IMR-90 (cell line): ENCODE data around the gene RAPGEF1. TPM values are rescaled to one million over a fixed set of nuclear protein-coding genes. Genes with fewer than 3 reads are reported as not detected.

Experiments
- ATAC-seq: fragments of 200-7000 bp; cut with Tn5 transposase; 2 replicates; pipeline ENCODE4 v1.9.1; 2020; ENCODE audit warnings: low read depth, mild to moderate bottlenecking, moderate library complexity
- BruUV-seq: library from RNA; stranded (reverse); fragments of 400-500 nt; replicated peaks from 2 replicates; lab custom pipeline; 2021; lab: Mats Ljungman, UMichigan
- CTCF ChIA-PET: fragments of 300-600 bp; formaldehyde crosslinking; extraction: SDS; loops from one replicate; lab custom pipeline; 2021; ENCODE audit warnings: antibody characterized with exemption; lab: Yijun Ruan, JAX
- POLR2A ChIA-PET: fragments of 300-600 bp; sonication (Branson Sonifier 250); formaldehyde crosslinking; loops from one replicate; lab custom pipeline; 2022; ENCODE audit warnings: antibody characterized with exemption; ENCODE audit not compliant: unreplicated experiment; lab: Charles Lee
- DNase-seq: peaks from one replicate; pipeline ENCODE4 v3.0.0; 2013
- H2AFZ ChIP-seq: replicated peaks from 2 replicates; pipeline ENCODE3; 2013; ENCODE audit warnings: low read length, mild to moderate bottlenecking; ENCODE audit not compliant: poor library complexity
- H2AK5ac ChIP-seq: 2 replicates; pipeline ENCODE4 v1.6.1; 2013; ENCODE audit warnings: low read depth, low read length, inconsistent platforms
- H2AK9ac ChIP-seq: replicated peaks from 2 replicates; pipeline ENCODE3; 2013; ENCODE audit warnings: mild to moderate bottlenecking, low read depth, low read length, moderate library complexity; ENCODE audit not compliant: poor library complexity
- H2BK120ac ChIP-seq: 2 replicates; pipeline ENCODE4 v1.6.1; 2013; ENCODE audit warnings: low read depth, low read length, inconsistent platforms
- H2BK15ac ChIP-seq: 3 replicates; pipeline ENCODE4 v1.6.1; 2013; ENCODE audit warnings: low read depth, low read length, inconsistent platforms
- H2BK20ac ChIP-seq: 2 replicates; pipeline ENCODE4 v1.6.1; 2013; ENCODE audit warnings: low read depth, mild to moderate bottlenecking, inconsistent platforms, low read length, moderate library complexity
- H2BK5ac ChIP-seq: 2 replicates; pipeline ENCODE4 v1.6.1; 2013; ENCODE audit warnings: mild to moderate bottlenecking, low read depth, low read length, inconsistent platforms; ENCODE audit not compliant: poor library complexity, severe bottlenecking
- H3K14ac ChIP-seq: replicated peaks from 2 replicates; pipeline ENCODE4 v1.6.1; 2013; ENCODE audit warnings: low read depth, low read length, inconsistent platforms
- H3K18ac ChIP-seq: 2 replicates; pipeline ENCODE4 v1.6.1; 2013; ENCODE audit warnings: low read depth, low read length, control low read depth
- H3K23ac ChIP-seq: 2 replicates; pipeline ENCODE4 v1.6.1; 2013; ENCODE audit warnings: low read depth, low read length, inconsistent platforms
- H3K27ac ChIP-seq: 2 replicates; pipeline ENCODE4 v1.5.1; 2013; ENCODE audit warnings: mild to moderate bottlenecking, control low read depth, low read length; ENCODE audit not compliant: insufficient read depth
- H3K27me3 ChIP-seq: 2 replicates; pipeline ENCODE4 v1.6.1; 2013; ENCODE audit warnings: low read length; ENCODE audit not compliant: control insufficient read depth, insufficient read depth
- H3K36me3 ChIP-seq: 2 replicates; pipeline ENCODE4 v1.6.1; 2013; ENCODE audit warnings: low read length, mixed read lengths; ENCODE audit not compliant: control insufficient read depth, insufficient read depth
- H3K4ac ChIP-seq: 2 replicates; pipeline ENCODE4 v1.6.1; 2013; ENCODE audit warnings: low read depth, low read length, inconsistent platforms
- H3K4me1 ChIP-seq: 2 replicates; pipeline ENCODE4 v1.6.1; 2013; ENCODE audit warnings: low read length, mixed read lengths; ENCODE audit not compliant: control insufficient read depth, insufficient read depth
- H3K4me2 ChIP-seq: 2 replicates; pipeline ENCODE4 v1.6.1; 2013; ENCODE audit warnings: low read depth, mild to moderate bottlenecking, control low read depth, low read length, moderate library complexity
- H3K4me3 ChIP-seq: 2 replicates; pipeline ENCODE4 v1.5.1; 2013; ENCODE audit warnings: low read depth, mild to moderate bottlenecking, control low read depth, low read length, moderate library complexity; ENCODE audit not compliant: insufficient read depth
- H3K56ac ChIP-seq: 2 replicates; pipeline ENCODE4 v1.6.1; 2013; ENCODE audit warnings: low read length, inconsistent platforms; ENCODE audit not compliant: insufficient read depth; ENCODE audit errors: extremely low read depth
- H3K79me1 ChIP-seq, 2 experiments: 2 replicates each; pipeline ENCODE4 v1.6.1; 2013; ENCODE audit warnings: low read length in 2 of 2, inconsistent platforms in 1 of 2, low read depth in 1 of 2
- H3K9ac ChIP-seq: 2 replicates; pipeline ENCODE4 v1.6.1; 2013; ENCODE audit warnings: low read depth, low read length, control low read depth
- H3K9me1 ChIP-seq: 2 replicates; pipeline ENCODE4 v1.6.1; 2013; ENCODE audit warnings: low read length, inconsistent platforms; ENCODE audit not compliant: insufficient read depth
- H3K9me3 ChIP-seq: 2 replicates; pipeline ENCODE4 v1.6.1; 2013; ENCODE audit warnings: low read length; ENCODE audit not compliant: control insufficient read depth, insufficient read depth
- H4K20me1 ChIP-seq: 2 replicates; pipeline ENCODE4 v1.6.1; 2013; ENCODE audit warnings: low read length, inconsistent platforms; ENCODE audit not compliant: insufficient read depth
- H4K5ac ChIP-seq: 2 replicates; pipeline ENCODE4 v1.6.1; 2013; ENCODE audit warnings: mild to moderate bottlenecking, low read depth, low read length, control low read depth
- H4K8ac ChIP-seq, 2 experiments: 2 replicates each; pipeline ENCODE4 v1.6.1; 2013; ENCODE audit warnings: low read depth in 2 of 2, low read length in 2 of 2, control low read depth in 1 of 2, inconsistent platforms in 1 of 2
- H4K91ac ChIP-seq: 2 replicates; pipeline ENCODE4 v1.6.1; 2013; ENCODE audit warnings: low read depth, low read length, inconsistent platforms; ENCODE audit not compliant: insufficient read depth
- CEBPB ChIP-seq: IDR thresholded peaks from 2 replicates; pipeline ENCODE4 v1.6.1; 2012; ENCODE audit warnings: low read depth, low read length, improper control_type of control experiment
- CHD1 ChIP-seq: IDR thresholded peaks from 2 replicates; pipeline ENCODE4 v1.6.1; 2012; ENCODE audit warnings: low read depth, low read length, improper control_type of control experiment
- FOS ChIP-seq: fragments of 150-350 bp; IDR thresholded peaks from 2 replicates; pipeline ENCODE4 v1.6.1; 2016; ENCODE audit warnings: low read depth, low read length
- MAFK ChIP-seq: IDR thresholded peaks from 2 replicates; pipeline ENCODE4 v1.6.1; 2012; ENCODE audit warnings: low read depth, low read length, improper control_type of control experiment
- MAZ ChIP-seq: IDR thresholded peaks from 2 replicates; pipeline ENCODE4 v1.6.1; 2012; ENCODE audit warnings: low read depth, mild to moderate bottlenecking, low read length, improper control_type of control experiment, moderate library complexity, borderline replicate concordance
- MXI1 ChIP-seq: IDR thresholded peaks from 2 replicates; pipeline ENCODE4 v1.6.1; 2012; ENCODE audit warnings: low read depth, mild to moderate bottlenecking, low read length, moderate library complexity, borderline replicate concordance
- POLR2A ChIP-seq: IDR thresholded peaks from 2 replicates; pipeline ENCODE4 v1.6.1; 2012; ENCODE audit warnings: mild to moderate bottlenecking, low read depth, low read length
- RAD21 ChIP-seq: IDR thresholded peaks from 2 replicates; pipeline ENCODE4 v1.6.1; 2012; ENCODE audit warnings: low read length, improper control_type of control experiment
- RCOR1 ChIP-seq: IDR thresholded peaks from 2 replicates; pipeline ENCODE4 v1.6.1; 2012; ENCODE audit warnings: mild to moderate bottlenecking, low read length, improper control_type of control experiment; ENCODE audit not compliant: insufficient replicate concordance
- RFX5 ChIP-seq: IDR thresholded peaks from 2 replicates; pipeline ENCODE4 v1.8.0; 2012; ENCODE audit warnings: low read depth, mild to moderate bottlenecking, low read length, moderate library complexity
- SMC3 ChIP-seq: fragments of 150-350 bp; IDR thresholded peaks from 2 replicates; pipeline ENCODE4 v1.6.1; 2016; ENCODE audit warnings: low read depth, mild to moderate bottlenecking, antibody characterized with exemption, low read length, moderate library complexity
- WGBS, 2 experiments: methylation state at CpG; one replicate each; pipeline versions ENCODE4 v1.1.5 to v1.1.7; 2013; ENCODE audit warnings: missing lambda C conversion rate in 2 of 2; ENCODE audit not compliant: insufficient read length in 1 of 2; ENCODE audit errors: extremely low coverage in 2 of 2; 5-methylcytosine and 5-hydroxymethylcytosine counted together
- dilution Hi-C: fragments of 300-500 bp; cut with HindIII; formaldehyde crosslinking; loops from one replicate; pipeline ENCODE4 v1.14.3; 2018; ENCODE audit warnings: low sequenced_read_pairs; ENCODE audit not compliant: unreplicated experiment
- in situ Hi-C: fragments of 300-500 bp; cut with MboI; formaldehyde crosslinking; loops from 3 replicates; pipeline ENCODE4 v1.14.3; 2019; ENCODE audit warnings: low sequenced_read_pairs, inconsistent platforms, mixed read lengths
- intact Hi-C: fragments of 100-400 bp; cut with micrococcal nuclease; formaldehyde crosslinking; loops from 2 replicates; pipeline ENCODE4 v1.10.0; 2022
- polyA plus RNA-seq, 3 experiments: library from polyadenylated mRNA; depleted of rRNA; stranded (reverse); fragments of >200 nt; gene quantifications; 2 replicates each; pipeline ENCODE4 v1.2.3, GENCODE V29; 2012; ENCODE audit warnings: low replicate concordance in 1 of 3
- total RNA-seq: library from RNA; depleted of rRNA; stranded (reverse); fragments of >200 nt; gene quantifications from 2 replicates; pipeline ENCODE4 v1.2.3, GENCODE V29; 2012
- TF ChIP-seq, protein P1 (sequence below): fragments of 150-350 bp; IDR thresholded peaks from 2 replicates; pipeline ENCODE4 v1.6.1; 2016; ENCODE audit warnings: low read depth, mild to moderate bottlenecking, low read length, moderate library complexity, borderline replicate concordance
- TF ChIP-seq, protein P2 (sequence below): fragments of 150-350 bp; IDR thresholded peaks from 2 replicates; pipeline ENCODE4 v1.6.1; 2017; ENCODE audit warnings: mild to moderate bottlenecking, antibody characterized with exemption, low read length, low read depth

Gene RAPGEF1
- total and polyA plus RNA-seq, 2 of the 4 experiments (the other 2 are of a cell fraction): 13.1 to 22.3 TPM

DNA sequence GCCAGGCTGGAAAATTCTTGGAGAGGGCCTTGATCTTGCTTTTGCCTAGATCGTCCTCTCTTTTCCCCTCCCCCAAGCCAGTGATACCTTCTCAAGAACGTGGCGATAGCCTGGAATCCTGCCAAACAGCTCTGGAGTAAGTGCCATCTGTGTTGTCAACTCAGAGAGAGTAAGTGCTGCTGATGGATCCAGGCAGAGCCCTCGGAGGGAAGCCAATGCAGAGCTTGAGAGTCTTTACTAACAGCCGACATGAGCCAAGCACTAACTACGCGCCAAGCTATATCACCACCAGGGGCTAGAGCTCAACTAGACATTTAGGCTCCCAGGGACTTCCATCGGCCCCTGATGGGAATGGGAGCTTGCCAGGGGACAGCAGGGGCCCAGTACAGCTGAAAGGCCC lies 17.6 kb downstream of the RAPGEF1 start:
- ChIA-PET CTCF (no interaction called here), POLR2A (no interaction called here)
- intact Hi-C loops: no loop called here
- Histone ChIP-seq H3K79me1 (peaks cover 28 to 76% of the 10 kb centered on the region in 2 experiments), H3K4me1 (peaks cover under 1% of the 10 kb centered on the region; the same call in 1 of the 2 replicates), H3K4me2 (no peak overlapping the region), H3K14ac (no peak overlapping the region), H3K4ac (no peak overlapping the region), H2BK120ac (no peak overlapping the region), H4K8ac (no peak overlapping the region), H3K27me3 (no peaks in the 10 kb centered on the region), H2BK5ac (no peak overlapping the region), H2AK5ac (no peak overlapping the region), H4K20me1 (peaks cover 59% of the 10 kb centered on the region), H3K18ac (no peak overlapping the region), H2AFZ (no peak overlapping the region), H2BK20ac (no peak overlapping the region), H3K9me1 (no peaks in the 10 kb centered on the region), H2BK15ac (no peak overlapping the region), H3K4me3 (no peak overlapping the region), H4K5ac (no peak overlapping the region), H3K23ac (no peak overlapping the region), H3K27ac (no peak overlapping the region), H3K36me3 (peaks cover 3% of the 10 kb centered on the region; the same call in 1 of the 2 replicates), H3K56ac (no peak overlapping the region), H2AK9ac (no peak overlapping the region), H4K91ac (no peak overlapping the region), H3K9me3 (no peaks in the 10 kb centered on the region), H3K9ac (no peak overlapping the region)
- DNase-seq: no peak
- dilution Hi-C loops: no loop called here
- WGBS, 2 experiments: 65% methylated on average over 3 of the region's 8 CpGs; no CpG with 5 or more reads in 1 of the 2 experiments
- in situ Hi-C loops: no loop called here
- BruUV-seq: no TSS peak
- no peak for TF ChIP-seq RAD21
- TF ChIP-seq POLR2A: no peak
- no peak for TF ChIP-seq MAFK
- TF ChIP-seq CHD1: no peak
- no peak for TF ChIP-seq FOS
- no peak for TF ChIP-seq MXI1
- TF ChIP-seq, protein P1, sequence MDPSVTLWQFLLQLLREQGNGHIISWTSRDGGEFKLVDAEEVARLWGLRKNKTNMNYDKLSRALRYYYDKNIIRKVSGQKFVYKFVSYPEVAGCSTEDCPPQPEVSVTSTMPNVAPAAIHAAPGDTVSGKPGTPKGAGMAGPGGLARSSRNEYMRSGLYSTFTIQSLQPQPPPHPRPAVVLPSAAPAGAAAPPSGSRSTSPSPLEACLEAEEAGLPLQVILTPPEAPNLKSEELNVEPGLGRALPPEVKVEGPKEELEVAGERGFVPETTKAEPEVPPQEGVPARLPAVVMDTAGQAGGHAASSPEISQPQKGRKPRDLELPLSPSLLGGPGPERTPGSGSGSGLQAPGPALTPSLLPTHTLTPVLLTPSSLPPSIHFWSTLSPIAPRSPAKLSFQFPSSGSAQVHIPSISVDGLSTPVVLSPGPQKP: no peak
- TF ChIP-seq SMC3: no peak
- TF ChIP-seq, protein P2, sequence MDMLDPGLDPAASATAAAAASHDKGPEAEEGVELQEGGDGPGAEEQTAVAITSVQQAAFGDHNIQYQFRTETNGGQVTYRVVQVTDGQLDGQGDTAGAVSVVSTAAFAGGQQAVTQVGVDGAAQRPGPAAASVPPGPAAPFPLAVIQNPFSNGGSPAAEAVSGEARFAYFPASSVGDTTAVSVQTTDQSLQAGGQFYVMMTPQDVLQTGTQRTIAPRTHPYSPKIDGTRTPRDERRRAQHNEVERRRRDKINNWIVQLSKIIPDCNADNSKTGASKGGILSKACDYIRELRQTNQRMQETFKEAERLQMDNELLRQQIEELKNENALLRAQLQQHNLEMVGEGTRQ: no peak
- TF ChIP-seq RCOR1: no peak
- TF ChIP-seq MAZ: no peak
- TF ChIP-seq RFX5: no peak
- no peak for TF ChIP-seq CEBPB
- no peak for ATAC-seq
